GM21786 (cell line): Measurements from ENCODE around the gene KIF23.

Source experiments
- ATAC-seq: cut with Tn5 transposase; IDR thresholded peaks from one replicate; pipeline ENCODE4 v1.9.1; 2021; ENCODE audit not compliant: unreplicated experiment

The KIF23 gene

GRCh38 chr15:69394556-69395282 lies 19.4 kb upstream of the KIF23 start:
- ATAC-seq: no peak

- ATAC-seq: no peak
These were observed 18.7 kb upstream of the KIF23 start for GRCh38 chr15:69395460-69395859.

GRCh38 chr15:69395991-69396390 lies 18.2 kb upstream of the KIF23 start:
- ATAC-seq: no peak

GRCh38 chr15:69398491-69398891 lies 15.7 kb upstream of the KIF23 start:
- ATAC-seq: no peak

GRCh38 chr15:69400850-69401249 lies 13.3 kb upstream of the KIF23 start:
- ATAC-seq: no peak

- ATAC-seq: no peak
These were observed 11.3 kb upstream of the KIF23 start for GRCh38 chr15:69402816-69403215.

GRCh38 chr15:69403594-69403993 lies 10.6 kb upstream of the KIF23 start:
- ATAC-seq: no peak

GRCh38 chr15:69405110-69405509 lies 9.0 kb upstream of the KIF23 start:
- ATAC-seq: no peak

GRCh38 chr15:69407719-69408400 lies 6.3 kb upstream of the KIF23 start:
- no peak for ATAC-seq

GRCh38 chr15:69408841-69409240 lies 5.3 kb upstream of the KIF23 start:
- no peak for ATAC-seq

GRCh38 chr15:69410248-69410874 lies 3.8 kb upstream of the KIF23 start:
- ATAC-seq: no peak

GRCh38 chr15:69412274-69412673 lies 1.9 kb upstream of the KIF23 start:
- ATAC-seq: no peak

GRCh38 chr15:69412701-69413100 lies 1.4 kb upstream of the KIF23 start:
- ATAC-seq: no peak

- peak; percentile 17 for ATAC-seq
These were observed 585 bp downstream of the KIF23 start for GRCh38 chr15:69414701-69415167.

GRCh38 chr15:69415381-69415780 lies 1.2 kb downstream of the KIF23 start:
- no peak for ATAC-seq

GRCh38 chr15:69417581-69417980 lies 3.4 kb downstream of the KIF23 start:
- ATAC-seq: no peak

GRCh38 chr15:69421498-69421897 lies 7.3 kb downstream of the KIF23 start:
- no peak for ATAC-seq

- no peak for ATAC-seq
These were observed 8.3 kb downstream of the KIF23 start for GRCh38 chr15:69422336-69422895.

- no peak for ATAC-seq
These were observed 9.9 kb downstream of the KIF23 start for GRCh38 chr15:69424001-69424400.

- no peak for ATAC-seq
These were observed 10.7 kb downstream of the KIF23 start for GRCh38 chr15:69424748-69425413.

GRCh38 chr15:69433831-69434230 lies 19.7 kb downstream of the KIF23 start:
- no peak for ATAC-seq
